Measurements from ENCODE around the gene CCDC184. TPM values are rescaled to one million over a fixed set of nuclear protein-coding genes. Genes with fewer than 3 reads are reported as not detected.

Gene CCDC184
- total RNA-seq, 1 experiment from 2014 or later = not detected

DNA sequence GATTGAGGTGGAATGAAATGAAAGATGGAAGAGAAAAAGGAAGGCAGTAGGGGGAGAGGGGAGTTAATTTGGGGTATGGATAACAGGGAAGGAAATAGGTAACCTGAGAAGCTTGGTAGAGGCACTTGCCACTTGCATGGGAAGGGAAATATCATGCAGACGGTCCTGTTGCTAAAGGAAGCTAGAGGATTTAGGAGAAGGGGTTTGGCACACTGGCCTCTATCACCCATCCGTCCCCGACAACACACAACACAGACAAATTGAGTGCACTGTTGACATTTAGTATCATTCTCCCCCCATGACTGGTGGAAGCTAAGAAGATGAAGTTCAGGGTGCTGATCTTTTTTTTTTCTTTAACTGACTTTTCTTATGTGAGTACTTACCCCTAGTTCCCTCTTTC, 17.6 kb downstream of the CCDC184 start:
- H3K4me2 ChIP-seq = no peak overlapping the region
- H3K4me3 ChIP-seq = no peak overlapping the region
- peaks cover 12% of the 10 kb centered on the region; the same call in 1 of the 2 replicates for H3K4me1 ChIP-seq (replicated peaks; ENCODE audit: insufficient read depth)
- no peak overlapping the region for H2AFZ ChIP-seq
- no peaks in the 10 kb centered on the region; the same call in 1 of the 2 replicates for H3K9me3 ChIP-seq (ENCODE audit: insufficient read depth, low read depth)
- peaks cover 8% of the 10 kb centered on the region; the same call in 1 of the 2 replicates for H3K27me3 ChIP-seq (ENCODE audit: insufficient read depth, low read depth)
- H4K20me1 ChIP-seq (ENCODE audit: insufficient read depth) = no peaks in the 10 kb centered on the region
- POLR2A ChIA-PET (ENCODE audit: unreplicated experiment) = no interaction called here
- intact Hi-C loops (cut with micrococcal nuclease; ENCODE audit: unreplicated experiment) = no loop called here
- H3K79me2 ChIP-seq (ENCODE audit: low read depth) = no peaks in the 10 kb centered on the region
- BruUV-seq (replicated peaks) = no TSS peak
- peaks cover 13% of the 10 kb centered on the region for H3F3A ChIP-seq (ENCODE audit: insufficient read depth, low read depth)
- H3K9me2 ChIP-seq (ENCODE audit: insufficient read depth) = no peaks in the 10 kb centered on the region
- CTCF ChIA-PET = no interaction called here
- TF ChIP-seq EZH2 (IDR thresholded peaks at IDR 0.05; ENCODE audit: low read depth) = no peak
- TF ChIP-seq, protein P1, sequence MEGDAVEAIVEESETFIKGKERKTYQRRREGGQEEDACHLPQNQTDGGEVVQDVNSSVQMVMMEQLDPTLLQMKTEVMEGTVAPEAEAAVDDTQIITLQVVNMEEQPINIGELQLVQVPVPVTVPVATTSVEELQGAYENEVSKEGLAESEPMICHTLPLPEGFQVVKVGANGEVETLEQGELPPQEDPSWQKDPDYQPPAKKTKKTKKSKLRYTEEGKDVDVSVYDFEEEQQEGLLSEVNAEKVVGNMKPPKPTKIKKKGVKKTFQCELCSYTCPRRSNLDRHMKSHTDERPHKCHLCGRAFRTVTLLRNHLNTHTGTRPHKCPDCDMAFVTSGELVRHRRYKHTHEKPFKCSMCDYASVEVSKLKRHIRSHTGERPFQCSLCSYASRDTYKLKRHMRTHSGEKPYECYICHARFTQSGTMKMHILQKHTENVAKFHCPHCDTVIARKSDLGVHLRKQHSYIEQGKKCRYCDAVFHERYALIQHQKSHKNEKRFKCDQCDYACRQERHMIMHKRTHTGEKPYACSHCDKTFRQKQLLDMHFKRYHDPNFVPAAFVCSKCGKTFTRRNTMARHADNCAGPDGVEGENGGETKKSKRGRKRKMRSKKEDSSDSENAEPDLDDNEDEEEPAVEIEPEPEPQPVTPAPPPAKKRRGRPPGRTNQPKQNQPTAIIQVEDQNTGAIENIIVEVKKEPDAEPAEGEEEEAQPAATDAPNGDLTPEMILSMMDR (conservative IDR thresholded peaks at IDR 0.05) = no peak
- no peaks in the 10 kb centered on the region for H3K36me3 ChIP-seq (ENCODE audit: low read depth)
- no peak overlapping the region for H3K27ac ChIP-seq
- no peak for DNase-seq

DNA sequence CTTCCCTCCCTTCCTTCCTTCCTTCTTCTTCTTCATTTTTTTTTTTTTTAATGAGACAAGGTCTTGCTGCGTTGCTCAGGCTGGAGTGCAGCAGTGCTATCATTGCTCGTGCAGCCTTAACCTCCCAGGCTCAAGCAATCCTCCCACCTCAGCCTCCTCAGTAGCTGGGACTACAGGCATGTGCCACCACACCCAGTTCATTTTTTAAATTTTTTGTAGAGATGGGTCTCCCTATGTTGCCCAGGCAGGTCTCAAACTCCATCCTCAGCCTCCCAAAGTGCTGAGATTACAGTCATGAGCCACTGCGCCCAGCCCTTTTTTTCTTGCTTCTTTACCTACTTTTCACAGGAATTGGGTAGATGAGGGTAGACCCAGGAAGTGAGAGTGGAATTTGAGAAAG, 18.1 kb downstream of the CCDC184 start:
- peaks cover 8% of the 10 kb centered on the region; the same call in 1 of the 2 replicates for H3K27me3 ChIP-seq (ENCODE audit: insufficient read depth, low read depth)
- H3F3A ChIP-seq (ENCODE audit: insufficient read depth, low read depth) = peaks cover 13% of the 10 kb centered on the region
- no peaks in the 10 kb centered on the region for H3K9me2 ChIP-seq (ENCODE audit: insufficient read depth)
- H3K9me3 ChIP-seq (ENCODE audit: insufficient read depth, low read depth) = no peaks in the 10 kb centered on the region; the same call in 1 of the 2 replicates
- no peak overlapping the region for H3K27ac ChIP-seq
- BruUV-seq (replicated peaks) = no TSS peak
- H3K79me2 ChIP-seq (ENCODE audit: low read depth) = no peaks in the 10 kb centered on the region
- H3K4me1 ChIP-seq (replicated peaks; ENCODE audit: insufficient read depth) = peaks cover 12% of the 10 kb centered on the region; the same call in 1 of the 2 replicates
- no peaks in the 10 kb centered on the region for H4K20me1 ChIP-seq (ENCODE audit: insufficient read depth)
- ChIA-PET POLR2A (ENCODE audit: unreplicated experiment) (no interaction called here), CTCF (no interaction called here)
- H3K4me2 ChIP-seq = no peak overlapping the region
- intact Hi-C loops (cut with micrococcal nuclease; ENCODE audit: unreplicated experiment) = no loop called here
- no peaks in the 10 kb centered on the region for H3K36me3 ChIP-seq (ENCODE audit: low read depth)
- TF ChIP-seq, protein P1 (conservative IDR thresholded peaks at IDR 0.05) = no peak
- no peak for TF ChIP-seq EZH2 (IDR thresholded peaks at IDR 0.05; ENCODE audit: low read depth)
- no peak overlapping the region for H3K4me3 ChIP-seq
- DNase-seq = no peak
- H2AFZ ChIP-seq = no peak overlapping the region

DNA sequence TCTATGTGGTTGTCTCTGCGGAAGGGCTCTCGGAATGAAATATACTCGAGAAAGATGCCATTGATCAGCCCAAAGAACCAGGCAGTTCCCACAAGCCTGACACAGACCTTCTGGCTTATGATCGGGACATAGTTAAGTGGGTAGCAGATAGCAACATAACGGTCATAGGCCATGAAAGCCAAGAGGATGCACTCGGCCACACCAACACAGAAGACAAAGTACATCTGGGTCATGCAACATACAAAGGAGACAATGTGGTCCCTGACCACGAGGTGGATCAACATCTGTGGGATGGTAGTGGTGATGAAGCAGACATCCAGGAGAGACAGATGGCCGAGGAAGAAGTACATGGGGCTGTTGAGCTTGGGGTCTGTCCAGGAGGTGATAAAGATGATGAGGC, 19.3 kb downstream of the CCDC184 start:
- 0 out of 2 replicates have a peak, but pooled peaks cover 5% of the 10 kb centered on the region for H3F3A ChIP-seq (ENCODE audit: insufficient read depth, low read depth)
- ChIA-PET CTCF (no interaction called here), POLR2A (ENCODE audit: unreplicated experiment) (no interaction called here)
- no peak for DNase-seq
- no peak for TF ChIP-seq EZH2 (IDR thresholded peaks at IDR 0.05; ENCODE audit: low read depth)
- TF ChIP-seq, protein P1 (conservative IDR thresholded peaks at IDR 0.05) = no peak
- H3K4me2 ChIP-seq = no peak overlapping the region
- no peaks in the 10 kb centered on the region for H4K20me1 ChIP-seq (ENCODE audit: insufficient read depth)
- H3K36me3 ChIP-seq (ENCODE audit: low read depth) = no peaks in the 10 kb centered on the region
- no peak overlapping the region for H3K4me3 ChIP-seq
- no peaks in the 10 kb centered on the region for H3K79me2 ChIP-seq (ENCODE audit: low read depth)
- peaks cover 12% of the 10 kb centered on the region; the same call in 1 of the 2 replicates for H3K4me1 ChIP-seq (replicated peaks; ENCODE audit: insufficient read depth)
- no peak overlapping the region for H3K27ac ChIP-seq
- no peaks in the 10 kb centered on the region; the same call in 1 of the 2 replicates for H3K9me3 ChIP-seq (ENCODE audit: insufficient read depth, low read depth)
- BruUV-seq (replicated peaks) = no TSS peak
- H3K27me3 ChIP-seq (ENCODE audit: insufficient read depth, low read depth) = peaks cover 8% of the 10 kb centered on the region; the same call in 1 of the 2 replicates
- H3K9me2 ChIP-seq (ENCODE audit: insufficient read depth) = no peaks in the 10 kb centered on the region
- intact Hi-C loops (cut with micrococcal nuclease; ENCODE audit: unreplicated experiment) = no loop called here
- H2AFZ ChIP-seq = no peak overlapping the region

All from PC-9 (cell line).